ENCODE results near the gene WWTR1. TPM values are rescaled to one million over a fixed set of nuclear protein-coding genes. Genes with fewer than 3 reads are reported as not detected.

WWTR1 gene
- polyA plus RNA-seq, 1 donor (not counting 4 experiments of a cell fraction or from before 2014, with no cell fraction given): 77.3 TPM

DNA sequence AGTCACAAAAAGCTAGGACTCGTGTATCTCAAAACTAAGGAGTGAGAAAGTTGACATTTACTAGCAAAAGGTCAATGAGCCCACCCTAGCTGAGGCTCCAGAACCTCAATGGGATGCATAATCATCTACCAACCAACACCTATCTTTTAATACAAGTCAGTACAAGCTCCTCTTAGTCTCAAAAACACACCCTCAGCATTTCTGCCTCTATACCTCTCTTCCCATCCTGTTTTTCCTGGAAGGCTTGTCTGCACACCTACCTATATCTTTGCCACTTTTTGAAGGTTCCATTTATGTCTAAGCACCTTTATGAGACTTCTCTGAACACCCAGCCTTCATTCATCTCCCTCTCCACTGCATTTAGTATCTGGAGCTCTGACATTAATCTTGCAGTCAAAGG, 10.0 kb downstream of the WWTR1 start:
- peaks cover 0 to 8% of the 10 kb centered on the region in 2 experiments for H3K36me3 ChIP-seq (ENCODE audit: control insufficient read depth in 2 of 2, extremely low read depth in 1 of 2, insufficient read depth in 2 of 2, low read length in 2 of 2)
- peak overlapping the region; percentile 78 for H3K4me2 ChIP-seq (ENCODE audit: control insufficient read depth, extremely low read depth, insufficient read depth, low read depth, low read length)
- dilution Hi-C loops (cut with MboI; ENCODE audit: extremely low pct_ligation_motif_present, low sequenced_read_pairs): no loop called here
- H3K4me1 ChIP-seq (ENCODE audit: control insufficient read depth, extremely low read depth, insufficient read depth, low read length): peaks cover 62% of the 10 kb centered on the region
- H2AFZ ChIP-seq (ENCODE audit: control insufficient read depth, low read length): no peak overlapping the region
- peaks cover 75% of the 10 kb centered on the region for H3K79me2 ChIP-seq (ENCODE audit: control insufficient read depth, insufficient read depth, low read length)
- no peak overlapping the region for H3K9ac ChIP-seq (ENCODE audit: control insufficient read depth, extremely low read depth, insufficient read depth, low read length)
- H3K9me3 ChIP-seq (ENCODE audit: control insufficient read depth, low read depth, low read length): no peaks in the 10 kb centered on the region
- H3K27me3 ChIP-seq (ENCODE audit: control insufficient read depth, extremely low read depth, insufficient read depth, low read length): no peaks in the 10 kb centered on the region
- peak overlapping the region; percentile 72 for H3K27ac ChIP-seq (ENCODE audit: control insufficient read depth, insufficient read depth, low read length)
- peak overlapping the region in 2 of 3 experiments; percentile 3 to 30 for H3K4me3 ChIP-seq (ENCODE audit: control insufficient read depth in 2 of 3, extremely low read depth in 1 of 3, insufficient read depth in 2 of 3, low read depth in 1 of 3, low read length in 3 of 3)
- no peaks in the 10 kb centered on the region for H4K20me1 ChIP-seq (ENCODE audit: control insufficient read depth, extremely low read depth, insufficient read depth, low read length)
- DNase-seq (ENCODE audit: low read depth, low spot score): no peak
- FAIRE-seq: peak; percentile 61
- H3K9me1 ChIP-seq (ENCODE audit: control insufficient read depth, extremely low read depth, insufficient read depth, low read length): no peaks in the 10 kb centered on the region
- TF ChIP-seq CTCF (optimal IDR thresholded peaks at IDR 0.05 in 1 of 3, IDR thresholded peaks at IDR 0.05 in 1 of 3, conservative IDR thresholded peaks at IDR 0.05 in 1 of 3; ENCODE audit: extremely low read depth in 1 of 3, insufficient read depth in 2 of 3, low read length in 3 of 3) (no peak), EZH2 (IDR thresholded peaks at IDR 0.05; ENCODE audit: low read length) (no peak)

- no peak overlapping the region for H3K9ac ChIP-seq (ENCODE audit: control insufficient read depth, extremely low read depth, insufficient read depth, low read length)
- peaks cover 62% of the 10 kb centered on the region for H3K4me1 ChIP-seq (ENCODE audit: control insufficient read depth, extremely low read depth, insufficient read depth, low read length)
- peaks cover 0 to 3% of the 10 kb centered on the region in 2 experiments for H3K36me3 ChIP-seq (ENCODE audit: control insufficient read depth in 2 of 2, extremely low read depth in 1 of 2, insufficient read depth in 2 of 2, low read length in 2 of 2)
- H3K9me3 ChIP-seq (ENCODE audit: control insufficient read depth, low read depth, low read length): no peaks in the 10 kb centered on the region
- peak overlapping the region; percentile 72 for H3K27ac ChIP-seq (ENCODE audit: control insufficient read depth, insufficient read depth, low read length)
- H2AFZ ChIP-seq (ENCODE audit: control insufficient read depth, low read length): no peak overlapping the region
- H3K4me3 ChIP-seq (ENCODE audit: control insufficient read depth in 2 of 3, extremely low read depth in 1 of 3, insufficient read depth in 2 of 3, low read depth in 1 of 3, low read length in 3 of 3): no peak overlapping the region
- H3K27me3 ChIP-seq (ENCODE audit: control insufficient read depth, extremely low read depth, insufficient read depth, low read length): no peaks in the 10 kb centered on the region
- H3K79me2 ChIP-seq (ENCODE audit: control insufficient read depth, insufficient read depth, low read length): peaks cover 75% of the 10 kb centered on the region
- no peaks in the 10 kb centered on the region for H4K20me1 ChIP-seq (ENCODE audit: control insufficient read depth, extremely low read depth, insufficient read depth, low read length)
- H3K4me2 ChIP-seq (ENCODE audit: control insufficient read depth, extremely low read depth, insufficient read depth, low read depth, low read length): no peak overlapping the region
- FAIRE-seq: no peak
- no peaks in the 10 kb centered on the region for H3K9me1 ChIP-seq (ENCODE audit: control insufficient read depth, extremely low read depth, insufficient read depth, low read length)
- dilution Hi-C loops (cut with MboI; ENCODE audit: extremely low pct_ligation_motif_present, low sequenced_read_pairs): no loop called here
- TF ChIP-seq EZH2 (IDR thresholded peaks at IDR 0.05; ENCODE audit: low read length) (no peak), CTCF (optimal IDR thresholded peaks at IDR 0.05 in 1 of 3, IDR thresholded peaks at IDR 0.05 in 1 of 3, conservative IDR thresholded peaks at IDR 0.05 in 1 of 3; ENCODE audit: extremely low read depth in 1 of 3, insufficient read depth in 2 of 3, low read length in 3 of 3) (no peak)
- no peak for DNase-seq (ENCODE audit: low read depth, low spot score)
Observed at GRCh38 chr3:149647285-149647684, 10.5 kb downstream of the WWTR1 start.
